WTC11 (cell line): Measurements from ENCODE around the gene PLRG1. TPM values are rescaled to one million over a fixed set of nuclear protein-coding genes. Genes with fewer than 3 reads are reported as not detected.

Experiments
- ATAC-seq: fragments of 200-7000 bp; cut with Tn5 transposase; 2 replicates; pipeline ENCODE4 v1.10.0; 2021; ENCODE audit warnings: mild to moderate bottlenecking, moderate library complexity
- CTCF ChIA-PET: fragments of 300-600 bp; sonication (Branson Sonifier 250); formaldehyde crosslinking; loops from one replicate; lab custom pipeline; 2021; ENCODE audit warnings: antibody characterized with exemption; lab: Charles Lee
- POLR2A ChIA-PET: fragments of 350-600 bp; sonication (Branson Sonifier 250); formaldehyde crosslinking; loops from one replicate; lab custom pipeline; 2021; ENCODE audit warnings: antibody characterized with exemption; lab: Charles Lee
- DNase-seq: peaks from one replicate; pipeline ENCODE4 v3.0.0; 2021; ENCODE audit warnings: low spot score
- H3K27ac Mint-ChIP-seq: 2 replicates; pipeline ENCODE4 v1.8.0; 2021; ENCODE audit warnings: mixed read lengths
- H3K27me3 Mint-ChIP-seq: 2 replicates; pipeline ENCODE4 v1.8.0; 2021; ENCODE audit warnings: low read depth, mild to moderate bottlenecking, moderate library complexity, mixed read lengths
- H3K36me3 Mint-ChIP-seq: 2 replicates; pipeline ENCODE4 v1.8.0; 2021; ENCODE audit warnings: mixed read lengths
- H3K4me1 Mint-ChIP-seq: 2 replicates; pipeline ENCODE4 v1.8.0; 2022; ENCODE audit warnings: mixed read lengths
- H3K4me3 Mint-ChIP-seq: 2 replicates; pipeline ENCODE4 v1.8.0; 2021; ENCODE audit warnings: mild to moderate bottlenecking, moderate library complexity, mixed read lengths
- H3K9me3 Mint-ChIP-seq: 2 replicates; pipeline ENCODE4 v1.8.0; 2021; ENCODE audit warnings: mixed read lengths
- AFF4 ChIP-seq: sonication (generic); formaldehyde crosslinking; IDR thresholded peaks from 2 replicates; pipeline ENCODE4 v1.8.1; 2023; ENCODE audit warnings: mild to moderate bottlenecking, missing genetic modification reagents, borderline replicate concordance
- CBFB ChIP-seq: sonication (generic); formaldehyde crosslinking; IDR thresholded peaks from 2 replicates; pipeline ENCODE4 v1.8.1; 2022; ENCODE audit warnings: mild to moderate bottlenecking, low read depth, missing genetic modification reagents
- E2F5 ChIP-seq: sonication (generic); formaldehyde crosslinking; IDR thresholded peaks from 2 replicates; pipeline ENCODE4 v1.8.1; 2022; ENCODE audit warnings: mild to moderate bottlenecking, moderate library complexity, missing genetic modification reagents
- NR1H2 ChIP-seq: sonication (generic); formaldehyde crosslinking; IDR thresholded peaks from 2 replicates; pipeline ENCODE4 v1.9.0; 2021; ENCODE audit warnings: mild to moderate bottlenecking, moderate library complexity, missing genetic modification reagents
- PRRX2 ChIP-seq: fragments of 250-450 bp; sonication (Bioruptor Pico); IDR thresholded peaks from 2 replicates; pipeline ENCODE4 v1.8.0; 2021; ENCODE audit warnings: mild to moderate bottlenecking
- ZNF263 ChIP-seq: sonication (generic); formaldehyde crosslinking; IDR thresholded peaks from 2 replicates; pipeline ENCODE4 v1.8.1; 2022; ENCODE audit warnings: low read depth, mild to moderate bottlenecking, moderate library complexity, missing genetic modification reagents
- total RNA-seq: library from RNA; stranded (reverse); gene quantifications from 3 replicates; pipeline ENCODE4 v1.2.3, GENCODE V29; 2021
- TF ChIP-seq, protein P1 (sequence below): fragments of 250-450 bp; sonication (Bioruptor Pico); IDR thresholded peaks from 2 replicates; pipeline ENCODE4 v1.9.0; 2021; ENCODE audit warnings: moderate library complexity, mild to moderate bottlenecking, inconsistent platforms, borderline replicate concordance
- TF ChIP-seq, protein P2 (sequence below): sonication (generic); formaldehyde crosslinking; IDR thresholded peaks from 2 replicates; pipeline ENCODE4 v1.8.1; 2022; ENCODE audit warnings: missing genetic modification reagents, borderline replicate concordance
- TF ChIP-seq, protein P3 (sequence below): sonication (generic); formaldehyde crosslinking; IDR thresholded peaks from 2 replicates; pipeline ENCODE4 v1.8.1; 2022; ENCODE audit warnings: mild to moderate bottlenecking, missing genetic modification reagents, moderate library complexity, borderline replicate concordance
- TF ChIP-seq, protein P4 (sequence below): fragments of 250-450 bp; sonication (Bioruptor Pico); IDR thresholded peaks from 2 replicates; pipeline ENCODE4 v1.9.0; 2021; ENCODE audit warnings: mild to moderate bottlenecking
- TF ChIP-seq, protein P5 (sequence below): sonication (generic); formaldehyde crosslinking; IDR thresholded peaks from 2 replicates; pipeline ENCODE4 v1.8.0; 2022; ENCODE audit warnings: mild to moderate bottlenecking, missing genetic modification reagents
- TF ChIP-seq, protein P6 (sequence below): sonication (generic); formaldehyde crosslinking; IDR thresholded peaks from 2 replicates; pipeline ENCODE4 v1.8.0; 2022; ENCODE audit warnings: mild to moderate bottlenecking, missing genetic modification reagents

Gene PLRG1
- total RNA-seq, 1 experiment from 2014 or later: 84.8 TPM

DNA sequence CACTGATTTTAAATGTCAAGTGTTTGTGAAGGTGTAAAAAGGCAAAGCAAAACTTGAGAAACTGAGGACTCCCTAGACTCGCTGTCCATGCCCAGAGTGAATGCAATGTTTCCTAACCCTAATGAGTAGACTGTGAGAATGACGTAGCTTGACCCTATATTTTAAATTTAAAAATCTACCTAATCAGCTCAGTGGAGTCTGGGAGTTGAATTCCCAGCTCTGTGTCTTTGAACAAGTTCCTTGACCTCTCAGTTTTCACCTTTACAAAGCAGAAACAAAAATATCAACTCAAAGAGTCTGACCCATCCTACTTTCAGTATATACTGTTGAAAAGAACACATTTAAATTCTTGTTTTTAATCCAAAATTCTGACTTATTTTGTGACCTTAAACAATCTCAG lies 38.0 kb upstream of the PLRG1 start (continued):
- TF ChIP-seq, protein P1, sequence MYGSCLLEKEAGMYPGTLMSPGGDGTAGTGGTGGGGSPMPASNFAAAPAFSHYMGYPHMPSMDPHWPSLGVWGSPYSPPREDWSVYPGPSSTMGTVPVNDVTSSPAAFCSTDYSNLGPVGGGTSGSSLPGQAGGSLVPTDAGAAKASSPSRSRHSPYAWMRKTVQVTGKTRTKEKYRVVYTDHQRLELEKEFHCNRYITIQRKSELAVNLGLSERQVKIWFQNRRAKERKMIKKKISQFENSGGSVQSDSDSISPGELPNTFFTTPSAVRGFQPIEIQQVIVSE: no peak

DNA sequence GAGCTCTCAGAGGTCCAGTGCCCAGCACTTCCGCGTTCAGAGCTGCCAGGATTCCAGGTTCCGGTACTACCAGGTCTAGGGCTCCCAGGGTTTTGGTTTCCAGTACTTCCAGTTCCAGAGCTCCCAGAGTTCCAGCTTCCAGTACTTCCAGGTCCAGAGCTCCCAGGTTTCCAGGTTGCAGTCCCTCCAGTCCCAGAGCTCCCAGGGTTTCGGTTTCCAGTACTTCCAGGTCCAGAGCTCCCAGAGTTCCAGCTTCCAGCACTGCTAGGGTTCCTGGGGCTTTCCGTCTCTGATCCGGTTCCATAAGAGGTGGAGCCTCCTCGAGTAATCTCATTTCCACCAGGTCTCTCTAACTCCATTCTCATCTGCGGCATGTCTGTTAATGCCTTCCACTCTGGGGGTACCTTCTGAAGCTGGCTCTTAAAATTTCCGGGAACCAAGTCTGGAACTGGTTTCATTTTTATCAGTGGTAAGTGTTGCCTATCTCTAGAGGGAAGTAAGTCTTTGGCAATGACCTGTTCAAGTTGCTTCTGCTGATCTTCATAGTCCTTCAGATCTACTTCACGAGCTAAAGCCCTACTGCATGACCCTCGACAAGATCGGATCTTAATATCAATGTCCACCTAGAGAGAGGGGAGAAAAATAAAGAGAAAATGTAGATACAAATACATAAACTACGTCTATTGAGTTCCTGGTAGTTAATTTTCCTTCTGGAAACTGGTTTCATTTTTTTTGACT lies 36.3 kb upstream of the PLRG1 start:
- no peak for TF ChIP-seq E2F5 (CRISPR knock-in tag)
- no peak for TF ChIP-seq AFF4 (CRISPR knock-in tag)
- TF ChIP-seq PRRX2 (CRISPR knock-in tag): no peak
- no peak for TF ChIP-seq CBFB
- TF ChIP-seq, protein P2, sequence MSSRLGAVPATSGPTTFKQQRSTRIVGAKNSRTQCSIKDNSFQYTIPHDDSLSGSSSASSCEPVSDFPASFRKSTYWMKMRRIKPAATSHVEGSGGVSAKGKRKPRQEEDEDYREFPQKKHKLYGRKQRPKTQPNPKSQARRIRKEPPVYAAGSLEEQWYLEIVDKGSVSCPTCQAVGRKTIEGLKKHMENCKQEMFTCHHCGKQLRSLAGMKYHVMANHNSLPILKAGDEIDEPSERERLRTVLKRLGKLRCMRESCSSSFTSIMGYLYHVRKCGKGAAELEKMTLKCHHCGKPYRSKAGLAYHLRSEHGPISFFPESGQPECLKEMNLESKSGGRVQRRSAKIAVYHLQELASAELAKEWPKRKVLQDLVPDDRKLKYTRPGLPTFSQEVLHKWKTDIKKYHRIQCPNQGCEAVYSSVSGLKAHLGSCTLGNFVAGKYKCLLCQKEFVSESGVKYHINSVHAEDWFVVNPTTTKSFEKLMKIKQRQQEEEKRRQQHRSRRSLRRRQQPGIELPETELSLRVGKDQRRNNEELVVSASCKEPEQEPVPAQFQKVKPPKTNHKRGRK (CRISPR knock-in tag): no peak
- TF ChIP-seq, protein P3, sequence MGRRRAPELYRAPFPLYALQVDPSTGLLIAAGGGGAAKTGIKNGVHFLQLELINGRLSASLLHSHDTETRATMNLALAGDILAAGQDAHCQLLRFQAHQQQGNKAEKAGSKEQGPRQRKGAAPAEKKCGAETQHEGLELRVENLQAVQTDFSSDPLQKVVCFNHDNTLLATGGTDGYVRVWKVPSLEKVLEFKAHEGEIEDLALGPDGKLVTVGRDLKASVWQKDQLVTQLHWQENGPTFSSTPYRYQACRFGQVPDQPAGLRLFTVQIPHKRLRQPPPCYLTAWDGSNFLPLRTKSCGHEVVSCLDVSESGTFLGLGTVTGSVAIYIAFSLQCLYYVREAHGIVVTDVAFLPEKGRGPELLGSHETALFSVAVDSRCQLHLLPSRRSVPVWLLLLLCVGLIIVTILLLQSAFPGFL (CRISPR knock-in tag): no peak
- TF ChIP-seq, protein P4, sequence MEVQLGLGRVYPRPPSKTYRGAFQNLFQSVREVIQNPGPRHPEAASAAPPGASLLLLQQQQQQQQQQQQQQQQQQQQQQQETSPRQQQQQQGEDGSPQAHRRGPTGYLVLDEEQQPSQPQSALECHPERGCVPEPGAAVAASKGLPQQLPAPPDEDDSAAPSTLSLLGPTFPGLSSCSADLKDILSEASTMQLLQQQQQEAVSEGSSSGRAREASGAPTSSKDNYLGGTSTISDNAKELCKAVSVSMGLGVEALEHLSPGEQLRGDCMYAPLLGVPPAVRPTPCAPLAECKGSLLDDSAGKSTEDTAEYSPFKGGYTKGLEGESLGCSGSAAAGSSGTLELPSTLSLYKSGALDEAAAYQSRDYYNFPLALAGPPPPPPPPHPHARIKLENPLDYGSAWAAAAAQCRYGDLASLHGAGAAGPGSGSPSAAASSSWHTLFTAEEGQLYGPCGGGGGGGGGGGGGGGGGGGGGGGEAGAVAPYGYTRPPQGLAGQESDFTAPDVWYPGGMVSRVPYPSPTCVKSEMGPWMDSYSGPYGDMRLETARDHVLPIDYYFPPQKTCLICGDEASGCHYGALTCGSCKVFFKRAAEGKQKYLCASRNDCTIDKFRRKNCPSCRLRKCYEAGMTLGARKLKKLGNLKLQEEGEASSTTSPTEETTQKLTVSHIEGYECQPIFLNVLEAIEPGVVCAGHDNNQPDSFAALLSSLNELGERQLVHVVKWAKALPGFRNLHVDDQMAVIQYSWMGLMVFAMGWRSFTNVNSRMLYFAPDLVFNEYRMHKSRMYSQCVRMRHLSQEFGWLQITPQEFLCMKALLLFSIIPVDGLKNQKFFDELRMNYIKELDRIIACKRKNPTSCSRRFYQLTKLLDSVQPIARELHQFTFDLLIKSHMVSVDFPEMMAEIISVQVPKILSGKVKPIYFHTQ: no peak
- TF ChIP-seq, protein P5, sequence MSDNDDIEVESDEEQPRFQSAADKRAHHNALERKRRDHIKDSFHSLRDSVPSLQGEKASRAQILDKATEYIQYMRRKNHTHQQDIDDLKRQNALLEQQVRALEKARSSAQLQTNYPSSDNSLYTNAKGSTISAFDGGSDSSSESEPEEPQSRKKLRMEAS (CRISPR knock-in tag): no peak
- TF ChIP-seq, protein P6, sequence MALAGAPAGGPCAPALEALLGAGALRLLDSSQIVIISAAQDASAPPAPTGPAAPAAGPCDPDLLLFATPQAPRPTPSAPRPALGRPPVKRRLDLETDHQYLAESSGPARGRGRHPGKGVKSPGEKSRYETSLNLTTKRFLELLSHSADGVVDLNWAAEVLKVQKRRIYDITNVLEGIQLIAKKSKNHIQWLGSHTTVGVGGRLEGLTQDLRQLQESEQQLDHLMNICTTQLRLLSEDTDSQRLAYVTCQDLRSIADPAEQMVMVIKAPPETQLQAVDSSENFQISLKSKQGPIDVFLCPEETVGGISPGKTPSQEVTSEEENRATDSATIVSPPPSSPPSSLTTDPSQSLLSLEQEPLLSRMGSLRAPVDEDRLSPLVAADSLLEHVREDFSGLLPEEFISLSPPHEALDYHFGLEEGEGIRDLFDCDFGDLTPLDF (CRISPR knock-in tag): no peak
- TF ChIP-seq NR1H2: no peak
- TF ChIP-seq ZNF263 (CRISPR knock-in tag): no peak
- no peak overlapping the region for H3K27ac Mint-ChIP-seq
- H3K27me3 Mint-ChIP-seq: no peaks in the 10 kb centered on the region
- H3K4me3 Mint-ChIP-seq: no peak overlapping the region
- DNase-seq (no peak), ATAC-seq (no peak)
- no peaks in the 10 kb centered on the region for H3K36me3 Mint-ChIP-seq
- ChIA-PET CTCF (interaction anchor here (1.8 kb wide), 1 partner anchor 32 kb away, joined by 8 read pairs; no protein-coding TSS in a partner anchor), POLR2A (no interaction called here)
- H3K9me3 Mint-ChIP-seq: no peaks in the 10 kb centered on the region
- peaks cover 3% of the 10 kb centered on the region for H3K4me1 Mint-ChIP-seq
